ENCODE measurements around the gene C4orf50.

Gene C4orf50

GRCh38 chr4:6027392-6027791, 9.2 kb upstream of the C4orf50 start:
- no peaks in the 10 kb centered on the region for H3K36me3 Mint-ChIP-seq (ENCODE audit: low read depth)
- peaks cover 43% of the 10 kb centered on the region for H3K4me1 Mint-ChIP-seq
- TF ChIP-seq CTCF (IDR thresholded peaks at IDR 0.05; ENCODE audit: unreplicated experiment in 3 of 3), result no peak
- no peak overlapping the region for H3K4me3 Mint-ChIP-seq
- no peaks in the 10 kb centered on the region for H3K9me3 Mint-ChIP-seq
- no peak overlapping the region for H3K27ac Mint-ChIP-seq
- H3K27me3 Mint-ChIP-seq (ENCODE audit: low read depth), result peaks cover 28% of the 10 kb centered on the region

GRCh38 chr4:6024313-6024960, 6.2 kb upstream of the C4orf50 start:
- peaks cover 29% of the 10 kb centered on the region for H3K27me3 Mint-ChIP-seq (ENCODE audit: low read depth)
- H3K9me3 Mint-ChIP-seq, result no peaks in the 10 kb centered on the region
- peak overlapping the region in 1 of 3 experiments; percentile 69 for H3K27ac Mint-ChIP-seq
- TF ChIP-seq CTCF (IDR thresholded peaks at IDR 0.05; ENCODE audit: unreplicated experiment in 3 of 3), result no peak
- H3K4me1 Mint-ChIP-seq, result peaks cover 23% of the 10 kb centered on the region
- no peak overlapping the region for H3K4me3 Mint-ChIP-seq
- no peaks in the 10 kb centered on the region for H3K36me3 Mint-ChIP-seq (ENCODE audit: low read depth)

- Mint-ChIP-seq H3K4me1 (peaks cover 20% of the 10 kb centered on the region), H3K36me3 (ENCODE audit: low read depth) (no peaks in the 10 kb centered on the region), H3K27me3 (ENCODE audit: low read depth) (peaks cover 33% of the 10 kb centered on the region), H3K4me3 (no peak overlapping the region), H3K27ac (peak overlapping the region in 1 of 3 experiments; percentile 69), H3K9me3 (no peaks in the 10 kb centered on the region)
- no peak for TF ChIP-seq CTCF (IDR thresholded peaks at IDR 0.05; ENCODE audit: unreplicated experiment in 3 of 3)
Observed at GRCh38 chr4:6023731-6024130, 5.5 kb upstream of the C4orf50 start.

GRCh38 chr4:6022607-6023288, 4.5 kb upstream of the C4orf50 start:
- Mint-ChIP-seq H3K4me3 (no peak overlapping the region), H3K9me3 (no peaks in the 10 kb centered on the region), H3K27ac (no peak overlapping the region), H3K27me3 (ENCODE audit: low read depth) (peaks cover 38% of the 10 kb centered on the region), H3K36me3 (ENCODE audit: low read depth) (no peaks in the 10 kb centered on the region), H3K4me1 (peaks cover 20% of the 10 kb centered on the region)
- no peak for TF ChIP-seq CTCF (IDR thresholded peaks at IDR 0.05; ENCODE audit: unreplicated experiment in 3 of 3)

GRCh38 chr4:6021831-6022606, 3.8 kb upstream of the C4orf50 start:
- Mint-ChIP-seq H3K4me3 (no peak overlapping the region), H3K4me1 (peaks cover 20% of the 10 kb centered on the region), H3K27ac (no peak overlapping the region), H3K36me3 (ENCODE audit: low read depth) (no peaks in the 10 kb centered on the region), H3K9me3 (no peaks in the 10 kb centered on the region), H3K27me3 (ENCODE audit: low read depth) (peaks cover 40% of the 10 kb centered on the region)
- no peak for TF ChIP-seq CTCF (IDR thresholded peaks at IDR 0.05; ENCODE audit: unreplicated experiment in 3 of 3)

All from nephron (organoid).